GM23248 (cell line): ENCODE data around the gene EMID1. TPM values are rescaled to one million over a fixed set of nuclear protein-coding genes. Genes with fewer than 3 reads are reported as not detected.

Experiments used
- DNase-seq: peaks from one replicate; pipeline ENCODE4 v3.0.0-alpha.2; 2015
- H2AFZ ChIP-seq: fragments of 200-600 bp; sonication (generic); 2 replicates; pipeline ENCODE4 v1.6.1; 2016; ENCODE audit warnings: antibody characterized with exemption
- H3F3A ChIP-seq: fragments of 200-600 bp; sonication (generic); 2 replicates; pipeline ENCODE4 v1.6.1; 2016; ENCODE audit warnings: mild to moderate bottlenecking, antibody characterized with exemption, mixed run types; ENCODE audit not compliant: insufficient read depth
- H3K27ac ChIP-seq: fragments of 200-600 bp; sonication (generic); 2 replicates; pipeline ENCODE4 v1.5.1; 2016; ENCODE audit warnings: mild to moderate bottlenecking
- H3K27me3 ChIP-seq: fragments of 200-600 bp; sonication (generic); replicated peaks from 2 replicates; pipeline ENCODE4 v1.6.1; 2016; ENCODE audit warnings: mild to moderate bottlenecking; ENCODE audit not compliant: insufficient read depth
- H3K36me3 ChIP-seq: fragments of 200-600 bp; sonication (generic); 2 replicates; pipeline ENCODE4 v1.6.1; 2016; ENCODE audit warnings: low read depth, mild to moderate bottlenecking
- H3K4me1 ChIP-seq: fragments of 200-600 bp; sonication (generic); 2 replicates; pipeline ENCODE4 v1.6.1; 2016; ENCODE audit warnings: mild to moderate bottlenecking; ENCODE audit not compliant: insufficient read depth
- H3K4me2 ChIP-seq: fragments of 200-600 bp; sonication (generic); one replicate; pipeline ENCODE4 v1.6.1; 2016; ENCODE audit warnings: mild to moderate bottlenecking; ENCODE audit not compliant: unreplicated experiment
- H3K4me3 ChIP-seq: fragments of 200-600 bp; sonication (generic); 2 replicates; pipeline ENCODE4 v1.5.1; 2016; ENCODE audit warnings: mild to moderate bottlenecking
- H3K79me2 ChIP-seq: fragments of 200-600 bp; sonication (generic); 2 replicates; pipeline ENCODE4 v1.6.1; 2016; ENCODE audit warnings: mild to moderate bottlenecking; ENCODE audit not compliant: insufficient read depth
- H3K9ac ChIP-seq: fragments of 200-600 bp; sonication (generic); 2 replicates; pipeline ENCODE4 v1.6.1; 2016; ENCODE audit warnings: mild to moderate bottlenecking
- H3K9me2 ChIP-seq: fragments of 200-600 bp; sonication (generic); 2 replicates; pipeline ENCODE4 v1.6.1; 2016; ENCODE audit warnings: mixed run types, mild to moderate bottlenecking, moderate library complexity; ENCODE audit not compliant: insufficient read depth
- H3K9me3 ChIP-seq: fragments of 200-600 bp; sonication (generic); one replicate; pipeline ENCODE4 v1.6.1; 2017; ENCODE audit warnings: low read depth
- H4K20me1 ChIP-seq: fragments of 200-600 bp; sonication (generic); 2 replicates; pipeline ENCODE4 v1.6.0; 2016; ENCODE audit not compliant: insufficient read depth
- EZH2 ChIP-seq: fragments of 200-600 bp; sonication (generic); IDR thresholded peaks from 2 replicates; pipeline ENCODE4 v1.6.1; 2018; ENCODE audit warnings: antibody characterized with exemption, mild to moderate bottlenecking; ENCODE audit not compliant: insufficient read depth, poor library complexity, severe bottlenecking
- EZH2phosphoT487 ChIP-seq: fragments of 200-600 bp; sonication (generic); IDR thresholded peaks from 2 replicates; pipeline ENCODE4 v1.6.1; 2018; ENCODE audit warnings: antibody characterized with exemption, moderate library complexity, mild to moderate bottlenecking, low read depth; ENCODE audit not compliant: insufficient read depth
- WGBS, 2 experiments: methylation state at CpG; one replicate each; pipeline ENCODE4 v1.1.6; 2015 to 2017; ENCODE audit warnings: low lambda C conversion rate in 2 of 2, low coverage in 1 of 2; ENCODE audit errors: missing lambda C conversion rate in 2 of 2; 5-methylcytosine and 5-hydroxymethylcytosine counted together
- in situ Hi-C: fragments of 300-500 bp; cut with MboI; formaldehyde crosslinking; loops from 2 replicates; pipeline ENCODE4 v1.15.0; 2020
- polyA plus RNA-seq: library from polyadenylated mRNA; unstranded; fragments of >200 nt; fragmentation: Nextera tagmentation; extraction: Ambion mirVana; gene quantifications from 2 replicates; pipeline ENCODE4 v1.2.1, GENCODE V29; 2016
- total RNA-seq: library from RNA; depleted of rRNA; stranded (reverse); fragments of >200 nt; shearing (Covaris generic); gene quantifications from 2 replicates; pipeline ENCODE4 v1.2.3, GENCODE V29; 2014

The EMID1 gene
- total and polyA plus RNA-seq, 2 experiments from 2014 or later: not detected

DNA sequence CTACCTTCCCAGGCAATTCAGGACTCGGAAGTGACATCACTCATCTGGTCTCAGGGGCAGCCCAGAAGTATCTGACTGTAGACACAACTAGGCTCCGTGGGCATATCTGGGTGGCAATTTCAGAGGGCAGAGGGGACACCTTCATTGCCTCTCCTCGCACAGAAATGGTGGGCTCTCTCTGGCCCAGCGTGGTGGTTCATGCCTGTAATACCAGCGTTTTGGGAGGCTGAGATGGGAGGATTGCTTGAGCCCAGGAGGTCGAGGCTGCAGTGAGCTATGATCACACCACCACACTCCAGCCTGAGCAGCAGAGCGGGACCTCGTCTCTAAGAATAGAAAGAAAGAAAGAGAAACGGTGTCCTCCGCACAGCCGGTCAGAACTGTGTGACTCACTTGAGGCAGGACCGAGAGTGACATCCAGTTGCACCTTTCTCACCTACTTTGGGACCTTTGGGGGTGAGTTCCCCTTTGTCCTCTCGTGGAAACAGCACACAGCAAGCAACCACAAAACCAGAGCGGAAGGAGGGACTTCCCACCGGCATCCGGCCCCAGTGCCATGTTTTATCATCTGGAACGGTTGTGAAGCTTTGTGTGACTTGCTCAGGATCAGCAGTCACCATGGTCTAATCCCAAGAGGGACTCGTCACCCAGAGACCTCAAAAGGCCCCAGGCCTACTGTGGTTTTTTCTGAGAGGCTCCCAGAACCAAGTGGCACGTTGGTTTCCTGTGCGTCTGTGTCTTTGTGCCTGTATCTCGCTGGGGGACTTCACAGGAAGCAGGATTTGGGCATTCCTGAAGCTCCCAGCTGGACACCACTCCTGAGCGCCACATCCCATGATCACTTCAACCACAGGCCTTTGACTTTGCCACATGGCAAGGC is 38.4 kb upstream of the EMID1 start:
- Histone ChIP-seq H2AFZ (no peak overlapping the region), H4K20me1 (no peaks in the 10 kb centered on the region), H3K9me3 (no peaks in the 10 kb centered on the region), H3K9ac (no peak overlapping the region), H3K27me3 (0 out of 2 replicates have a peak, but pooled peaks cover 3% of the 10 kb centered on the region), H3K9me2 (no peaks in the 10 kb centered on the region), H3K36me3 (no peaks in the 10 kb centered on the region), H3K79me2 (no peaks in the 10 kb centered on the region), H3K4me1 (no peaks in the 10 kb centered on the region), H3K4me2 (no peak overlapping the region), H3K27ac (no peak overlapping the region), H3K4me3 (no peak overlapping the region), H3F3A (no peaks in the 10 kb centered on the region)
- no peak for TF ChIP-seq EZH2phosphoT487
- no peak for TF ChIP-seq EZH2
- 76% methylated on average over 22 of the region's 22 CpGs for WGBS, 2 experiments
- DNase-seq: no peak
- in situ Hi-C loops: no loop called here

DNA sequence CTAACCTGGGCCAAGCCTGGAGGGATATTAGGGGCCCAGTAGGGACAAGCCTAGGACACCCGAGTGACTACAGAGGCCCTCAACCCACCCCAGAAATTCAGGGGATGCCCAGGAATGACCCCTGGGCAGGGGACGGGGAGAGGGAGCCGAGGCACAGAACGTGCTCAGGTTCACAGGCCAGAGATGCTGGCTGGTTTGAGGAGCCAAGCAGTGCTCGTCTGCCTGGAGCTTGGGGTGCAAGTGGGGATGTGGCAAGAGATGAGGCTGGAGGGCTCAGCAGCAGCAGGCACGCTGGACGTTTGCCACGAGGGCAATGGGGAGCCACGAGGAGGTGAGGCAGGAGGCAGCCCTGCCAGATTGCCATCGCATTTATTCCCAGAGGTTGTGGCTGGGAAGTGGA is 34.0 kb upstream of the EMID1 start:
- H3K27me3 ChIP-seq: 0 out of 2 replicates have a peak, but pooled peaks cover 3% of the 10 kb centered on the region
- no peaks in the 10 kb centered on the region for H3K36me3 ChIP-seq
- no peak overlapping the region for H2AFZ ChIP-seq
- 56 to 70% methylated on average over 9 of the region's 10 CpGs for WGBS, 2 experiments
- no peaks in the 10 kb centered on the region for H3K4me1 ChIP-seq
- in situ Hi-C loops: no loop called here
- no peak for DNase-seq
- H3K4me3 ChIP-seq: no peak overlapping the region
- H3F3A ChIP-seq: no peaks in the 10 kb centered on the region; the same call in 1 of the 2 replicates
- no peaks in the 10 kb centered on the region for H3K79me2 ChIP-seq
- H3K27ac ChIP-seq: no peak overlapping the region
- H3K9me2 ChIP-seq: no peaks in the 10 kb centered on the region
- H3K9me3 ChIP-seq: peaks cover 7% of the 10 kb centered on the region
- TF ChIP-seq EZH2phosphoT487: no peak
- TF ChIP-seq EZH2: no peak
- no peak overlapping the region for H3K9ac ChIP-seq
- H3K4me2 ChIP-seq: no peak overlapping the region
- no peaks in the 10 kb centered on the region for H4K20me1 ChIP-seq

- Histone ChIP-seq H3K36me3 (no peaks in the 10 kb centered on the region), H3K4me2 (no peak overlapping the region), H3K27ac (no peak overlapping the region), H3F3A (no peaks in the 10 kb centered on the region; the same call in 1 of the 2 replicates), H3K79me2 (no peaks in the 10 kb centered on the region), H4K20me1 (no peaks in the 10 kb centered on the region), H3K9me3 (peaks cover 7% of the 10 kb centered on the region), H2AFZ (no peak overlapping the region), H3K27me3 (0 out of 2 replicates have a peak, but pooled peaks cover 3% of the 10 kb centered on the region), H3K4me1 (no peaks in the 10 kb centered on the region), H3K9ac (no peak overlapping the region), H3K9me2 (no peaks in the 10 kb centered on the region), H3K4me3 (no peak overlapping the region)
- 73 to 75% methylated on average over 6 of the region's 6 CpGs for WGBS, 2 experiments
- TF ChIP-seq EZH2 (no peak), EZH2phosphoT487 (no peak)
- in situ Hi-C loops: no loop called here
- no peak for DNase-seq
Observed at GRCh38 chr22:29172216-29172615, 33.5 kb upstream of the EMID1 start.

DNA sequence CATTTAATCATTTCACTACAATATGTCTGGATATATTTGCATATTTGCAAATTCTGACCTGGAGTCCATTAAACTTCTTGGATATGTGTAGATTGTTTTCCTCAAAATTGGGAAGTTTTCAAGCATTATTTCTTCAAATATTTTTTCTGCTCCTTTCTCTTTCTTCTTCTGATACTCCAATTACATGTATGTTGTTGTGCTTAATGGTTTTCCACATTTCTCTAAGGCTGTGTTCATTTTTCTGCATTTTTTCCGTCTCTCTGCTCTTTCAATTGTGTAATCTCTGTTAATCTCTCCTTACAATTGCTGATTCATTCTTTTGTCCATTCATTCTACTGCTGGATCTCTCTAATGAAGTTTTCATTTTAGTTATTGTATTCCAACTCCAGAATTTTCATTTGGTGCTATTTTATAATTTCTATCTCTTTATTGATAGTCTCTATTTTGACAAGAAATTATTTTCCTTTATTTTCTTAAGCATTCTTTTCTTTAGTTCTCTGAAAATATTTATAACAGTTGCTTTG is 30.3 kb upstream of the EMID1 start:
- WGBS, 2 experiments: 52% methylated on average over 1 of the region's 1 CpG
- DNase-seq: no peak

More for the DNA sequence above, 30.3 kb upstream of the EMID1 start:
- H3K4me1 ChIP-seq: no peaks in the 10 kb centered on the region
- no peaks in the 10 kb centered on the region; the same call in 1 of the 2 replicates for H3F3A ChIP-seq
- H2AFZ ChIP-seq: no peak overlapping the region
- TF ChIP-seq EZH2: no peak
- TF ChIP-seq EZH2phosphoT487: no peak
- H3K27me3 ChIP-seq: peaks cover 4% of the 10 kb centered on the region; the same call in 1 of the 2 replicates
- peaks cover 7% of the 10 kb centered on the region for H3K9me3 ChIP-seq
- no peaks in the 10 kb centered on the region for H3K36me3 ChIP-seq
- H3K4me2 ChIP-seq: no peak overlapping the region
- in situ Hi-C loops: no loop called here
- H3K79me2 ChIP-seq: no peaks in the 10 kb centered on the region
- H4K20me1 ChIP-seq: no peaks in the 10 kb centered on the region
- H3K27ac ChIP-seq: no peak overlapping the region
- no peak overlapping the region for H3K4me3 ChIP-seq
- no peak overlapping the region for H3K9ac ChIP-seq
- no peaks in the 10 kb centered on the region for H3K9me2 ChIP-seq
